Right lobe of liver (tissue), 4 donors: Measurements from ENCODE around the gene C7orf25.

ENCODE experiments used
- POLR2A ChIP-seq: fragments of 450-650 bp; IDR thresholded peaks from one replicate; pipeline ENCODE4 v1.6.1; 2017; ENCODE audit warnings: antibody characterized with exemption, mild to moderate bottlenecking
- TF ChIP-seq, protein P1 (sequence below), 4 donors: fragments of 200-600 bp in 3 of 4; fragments of 450-650 bp in 1 of 4; IDR thresholded peaks; one replicate each; pipeline versions ENCODE4 v1.5.1 to v1.8.0; 2016 to 2022; ENCODE audit warnings: antibody characterized with exemption in 4 of 4, mild to moderate bottlenecking in 2 of 4
- donor health status: DM: no; HTN: no; CAD: no.
- donor health status: DM: no; HTN: no; CAD: no.
- donor health status: DM: no; HTN: yes; CAD: no.

DNA sequence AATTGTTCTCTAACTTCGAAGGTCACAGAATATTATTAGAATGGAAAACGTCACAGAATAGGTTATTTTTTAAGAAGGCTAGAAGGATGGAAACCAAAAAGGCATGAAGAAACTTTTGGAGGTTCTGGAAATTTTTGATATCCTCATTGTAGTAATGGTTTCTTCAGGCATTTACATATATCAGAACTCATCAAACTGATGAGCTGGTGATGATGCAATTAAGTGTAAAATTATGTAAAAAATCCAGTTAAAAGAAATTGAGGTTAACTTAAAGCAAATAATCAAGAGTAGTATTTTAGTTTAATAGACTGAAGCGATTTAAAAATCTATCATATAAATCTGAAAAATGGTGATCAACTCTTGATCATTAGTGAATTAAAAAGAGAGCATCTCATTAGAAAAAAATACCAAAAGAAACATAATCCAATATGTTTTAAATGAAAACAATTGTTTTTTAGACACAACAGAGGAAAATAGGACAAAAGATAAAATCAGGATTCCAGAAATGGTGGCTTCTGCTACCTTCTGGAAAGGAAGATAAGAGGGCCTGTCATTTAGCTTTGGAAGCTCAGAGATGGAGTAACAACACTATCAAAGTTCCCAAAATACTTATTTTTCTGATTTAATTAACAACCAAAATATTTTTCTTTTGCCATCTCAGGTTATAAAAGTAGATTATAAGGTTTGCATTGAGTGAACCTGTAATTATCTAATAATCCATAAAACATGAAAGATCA, 10.3 kb upstream of the C7orf25 start:
- TF ChIP-seq, protein P1, sequence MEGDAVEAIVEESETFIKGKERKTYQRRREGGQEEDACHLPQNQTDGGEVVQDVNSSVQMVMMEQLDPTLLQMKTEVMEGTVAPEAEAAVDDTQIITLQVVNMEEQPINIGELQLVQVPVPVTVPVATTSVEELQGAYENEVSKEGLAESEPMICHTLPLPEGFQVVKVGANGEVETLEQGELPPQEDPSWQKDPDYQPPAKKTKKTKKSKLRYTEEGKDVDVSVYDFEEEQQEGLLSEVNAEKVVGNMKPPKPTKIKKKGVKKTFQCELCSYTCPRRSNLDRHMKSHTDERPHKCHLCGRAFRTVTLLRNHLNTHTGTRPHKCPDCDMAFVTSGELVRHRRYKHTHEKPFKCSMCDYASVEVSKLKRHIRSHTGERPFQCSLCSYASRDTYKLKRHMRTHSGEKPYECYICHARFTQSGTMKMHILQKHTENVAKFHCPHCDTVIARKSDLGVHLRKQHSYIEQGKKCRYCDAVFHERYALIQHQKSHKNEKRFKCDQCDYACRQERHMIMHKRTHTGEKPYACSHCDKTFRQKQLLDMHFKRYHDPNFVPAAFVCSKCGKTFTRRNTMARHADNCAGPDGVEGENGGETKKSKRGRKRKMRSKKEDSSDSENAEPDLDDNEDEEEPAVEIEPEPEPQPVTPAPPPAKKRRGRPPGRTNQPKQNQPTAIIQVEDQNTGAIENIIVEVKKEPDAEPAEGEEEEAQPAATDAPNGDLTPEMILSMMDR (IDR thresholded peaks at IDR 0.05): no peak
- no peak for TF ChIP-seq POLR2A
